GM23338 (cell line): Measurements from ENCODE around the gene LCOR. TPM values are rescaled to one million over a fixed set of nuclear protein-coding genes. Genes with fewer than 3 reads are reported as not detected.

Source experiments
- ATAC-seq: fragments of 200-7000 bp; cut with Tn5 transposase; 3 replicates; pipeline ENCODE4 v1.9.1; 2020
- DNase-seq: peaks from one replicate; pipeline ENCODE4 v3.0.0-alpha.2; 2015; ENCODE audit warnings: low spot score
- H2AFZ ChIP-seq: fragments of 200-600 bp; sonication (generic); 2 replicates; pipeline ENCODE4 v1.8.0; 2016; ENCODE audit warnings: antibody characterized with exemption, mild to moderate bottlenecking, moderate library complexity
- H3F3A ChIP-seq: fragments of 200-600 bp; sonication (generic); replicated peaks from 2 replicates; pipeline ENCODE4 v1.8.0; 2017; ENCODE audit warnings: antibody characterized with exemption, mixed run types, low read depth
- H3K27ac ChIP-seq: fragments of 200-600 bp; sonication (generic); 2 replicates; pipeline ENCODE4 v1.6.1; 2016; ENCODE audit warnings: low read depth
- H3K27me3 ChIP-seq: fragments of 200-600 bp; sonication (generic); 2 replicates; pipeline ENCODE4 v1.8.0; 2016; ENCODE audit warnings: mild to moderate bottlenecking, mixed run types, moderate library complexity; ENCODE audit not compliant: insufficient read depth
- H3K36me3 ChIP-seq: fragments of 200-600 bp; sonication (generic); 2 replicates; pipeline ENCODE4 v1.8.0; 2016; ENCODE audit warnings: mild to moderate bottlenecking; ENCODE audit not compliant: insufficient read depth
- H3K4me1 ChIP-seq: fragments of 200-600 bp; sonication (generic); 2 replicates; pipeline ENCODE4 v1.8.0; 2016; ENCODE audit warnings: mild to moderate bottlenecking, moderate library complexity; ENCODE audit not compliant: insufficient read depth
- H3K4me2 ChIP-seq: fragments of 200-600 bp; sonication (generic); 2 replicates; pipeline ENCODE4 v1.7.1; 2017; ENCODE audit warnings: mixed run types
- H3K4me3 ChIP-seq: fragments of 200-600 bp; sonication (generic); 2 replicates; pipeline ENCODE4 v1.6.1; 2016; ENCODE audit warnings: mixed run types
- H3K79me2 ChIP-seq: fragments of 200-600 bp; sonication (generic); replicated peaks from 2 replicates; pipeline ENCODE4 v1.8.0; 2017; ENCODE audit warnings: mild to moderate bottlenecking; ENCODE audit not compliant: insufficient read depth
- H3K9me2 ChIP-seq: fragments of 200-600 bp; sonication (generic); 2 replicates; pipeline ENCODE4 v1.8.0; 2017; ENCODE audit not compliant: insufficient read depth
- H4K20me1 ChIP-seq: fragments of 200-600 bp; sonication (generic); replicated peaks from 2 replicates; pipeline ENCODE4 v1.8.0; 2017; ENCODE audit warnings: mild to moderate bottlenecking; ENCODE audit not compliant: insufficient read depth
- H3K27ac Mint-ChIP-seq: 2 replicates; pipeline ENCODE4 v1.8.0; 2020; ENCODE audit warnings: inconsistent platforms, mild to moderate bottlenecking, moderate library complexity, mixed read lengths
- H3K27me3 Mint-ChIP-seq: 3 replicates; pipeline ENCODE4 v1.8.0; 2022; ENCODE audit warnings: low read depth, mild to moderate bottlenecking, moderate library complexity, mixed read lengths, inconsistent platforms; ENCODE audit not compliant: insufficient read depth, poor library complexity
- H3K36me3 Mint-ChIP-seq: 3 replicates; pipeline ENCODE4 v1.8.0; 2021; ENCODE audit warnings: low read depth, mild to moderate bottlenecking, inconsistent platforms, moderate library complexity, mixed read lengths
- H3K4me1 Mint-ChIP-seq: 3 replicates; pipeline ENCODE4 v1.8.0; 2020; ENCODE audit warnings: mild to moderate bottlenecking, inconsistent platforms, mixed read lengths
- H3K4me3 Mint-ChIP-seq: 3 replicates; pipeline ENCODE4 v1.8.0; 2021; ENCODE audit warnings: moderate library complexity, mild to moderate bottlenecking, inconsistent platforms, mixed read lengths
- H3K9me3 Mint-ChIP-seq: 3 replicates; pipeline ENCODE4 v1.8.0; 2020; ENCODE audit warnings: moderate library complexity, mild to moderate bottlenecking, inconsistent platforms, mixed read lengths
- EZH2 ChIP-seq: fragments of 200-600 bp; sonication (generic); IDR thresholded peaks from one replicate; pipeline ENCODE4 v1.8.0; 2017; ENCODE audit warnings: antibody characterized with exemption, mild to moderate bottlenecking, low read depth; ENCODE audit not compliant: unreplicated experiment
- EZH2phosphoT487 ChIP-seq: fragments of 200-600 bp; sonication (generic); IDR thresholded peaks from one replicate; pipeline ENCODE4 v1.8.1; 2018; ENCODE audit warnings: antibody characterized with exemption; ENCODE audit not compliant: unreplicated experiment
- STAT1 ChIP-seq: IDR thresholded peaks from one replicate; pipeline ENCODE4 v1.6.1; 2016; ENCODE audit warnings: antibody characterized with exemption; ENCODE audit not compliant: unreplicated experiment
- ZNF114 ChIP-seq: fragments of 250-450 bp; sonication (Bioruptor Pico); IDR thresholded peaks from 2 replicates; pipeline ENCODE4 v1.5.0; 2020; ENCODE audit warnings: mild to moderate bottlenecking, moderate library complexity
- polyA plus RNA-seq: library from polyadenylated mRNA; unstranded; fragments of >200 nt; fragmentation: Nextera tagmentation; extraction: Ambion mirVana; gene quantifications from 2 replicates; pipeline ENCODE4 v1.2.1, GENCODE V29; 2016
- total RNA-seq: library from RNA; depleted of rRNA; stranded (reverse); fragments of >200 nt; shearing (Covaris generic); gene quantifications from 2 replicates; pipeline ENCODE4 v1.2.3, GENCODE V29; 2014
- TF ChIP-seq, protein P1 (sequence below): IDR thresholded peaks from one replicate; pipeline ENCODE4 v1.6.1; 2018; ENCODE audit warnings: antibody characterized with exemption; ENCODE audit not compliant: unreplicated experiment
- TF ChIP-seq, protein P2 (sequence below): IDR thresholded peaks from 2 replicates; pipeline ENCODE4 v1.6.1; 2016; ENCODE audit warnings: antibody characterized with exemption

LCOR gene
- total and polyA plus RNA-seq, 2 experiments from 2014 or later, result 6.9 to 14.9 TPM

GRCh38 chr10:96794836-96795733 is 37.0 kb upstream of the LCOR start (continued):
- TF ChIP-seq, protein P1, sequence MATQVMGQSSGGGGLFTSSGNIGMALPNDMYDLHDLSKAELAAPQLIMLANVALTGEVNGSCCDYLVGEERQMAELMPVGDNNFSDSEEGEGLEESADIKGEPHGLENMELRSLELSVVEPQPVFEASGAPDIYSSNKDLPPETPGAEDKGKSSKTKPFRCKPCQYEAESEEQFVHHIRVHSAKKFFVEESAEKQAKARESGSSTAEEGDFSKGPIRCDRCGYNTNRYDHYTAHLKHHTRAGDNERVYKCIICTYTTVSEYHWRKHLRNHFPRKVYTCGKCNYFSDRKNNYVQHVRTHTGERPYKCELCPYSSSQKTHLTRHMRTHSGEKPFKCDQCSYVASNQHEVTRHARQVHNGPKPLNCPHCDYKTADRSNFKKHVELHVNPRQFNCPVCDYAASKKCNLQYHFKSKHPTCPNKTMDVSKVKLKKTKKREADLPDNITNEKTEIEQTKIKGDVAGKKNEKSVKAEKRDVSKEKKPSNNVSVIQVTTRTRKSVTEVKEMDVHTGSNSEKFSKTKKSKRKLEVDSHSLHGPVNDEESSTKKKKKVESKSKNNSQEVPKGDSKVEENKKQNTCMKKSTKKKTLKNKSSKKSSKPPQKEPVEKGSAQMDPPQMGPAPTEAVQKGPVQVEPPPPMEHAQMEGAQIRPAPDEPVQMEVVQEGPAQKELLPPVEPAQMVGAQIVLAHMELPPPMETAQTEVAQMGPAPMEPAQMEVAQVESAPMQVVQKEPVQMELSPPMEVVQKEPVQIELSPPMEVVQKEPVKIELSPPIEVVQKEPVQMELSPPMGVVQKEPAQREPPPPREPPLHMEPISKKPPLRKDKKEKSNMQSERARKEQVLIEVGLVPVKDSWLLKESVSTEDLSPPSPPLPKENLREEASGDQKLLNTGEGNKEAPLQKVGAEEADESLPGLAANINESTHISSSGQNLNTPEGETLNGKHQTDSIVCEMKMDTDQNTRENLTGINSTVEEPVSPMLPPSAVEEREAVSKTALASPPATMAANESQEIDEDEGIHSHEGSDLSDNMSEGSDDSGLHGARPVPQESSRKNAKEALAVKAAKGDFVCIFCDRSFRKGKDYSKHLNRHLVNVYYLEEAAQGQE, result no peak
- TF ChIP-seq EZH2 (no peak), ZNF114 (CRISPR knock-in tag) (no peak)
- TF ChIP-seq, protein P2, sequence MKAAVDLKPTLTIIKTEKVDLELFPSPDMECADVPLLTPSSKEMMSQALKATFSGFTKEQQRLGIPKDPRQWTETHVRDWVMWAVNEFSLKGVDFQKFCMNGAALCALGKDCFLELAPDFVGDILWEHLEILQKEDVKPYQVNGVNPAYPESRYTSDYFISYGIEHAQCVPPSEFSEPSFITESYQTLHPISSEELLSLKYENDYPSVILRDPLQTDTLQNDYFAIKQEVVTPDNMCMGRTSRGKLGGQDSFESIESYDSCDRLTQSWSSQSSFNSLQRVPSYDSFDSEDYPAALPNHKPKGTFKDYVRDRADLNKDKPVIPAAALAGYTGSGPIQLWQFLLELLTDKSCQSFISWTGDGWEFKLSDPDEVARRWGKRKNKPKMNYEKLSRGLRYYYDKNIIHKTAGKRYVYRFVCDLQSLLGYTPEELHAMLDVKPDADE, result no peak

GRCh38 chr10:96797485-96797884 is 34.6 kb upstream of the LCOR start:
- Mint-ChIP-seq H3K36me3 (no peaks in the 10 kb centered on the region), H3K27me3 (peaks cover 2% of the 10 kb centered on the region), H3K4me3 (no peak overlapping the region), H3K27ac (no peak overlapping the region), H3K9me3 (no peaks in the 10 kb centered on the region; the same call in 1 of the 3 replicates), H3K4me1 (no peaks in the 10 kb centered on the region)
- H3K36me3 ChIP-seq, result no peaks in the 10 kb centered on the region
- TF ChIP-seq EZH2phosphoT487 (no peak), EZH2 (no peak), ZNF114 (CRISPR knock-in tag) (no peak), STAT1 (no peak)
- TF ChIP-seq, protein P2, result no peak
- TF ChIP-seq, protein P1, result no peak
- no peaks in the 10 kb centered on the region for H3F3A ChIP-seq
- no peak overlapping the region for H3K27ac ChIP-seq
- H3K4me2 ChIP-seq, result no peak overlapping the region
- no peak overlapping the region for H2AFZ ChIP-seq
- no peaks in the 10 kb centered on the region for H3K9me2 ChIP-seq
- H3K27me3 ChIP-seq, result no peaks in the 10 kb centered on the region
- H4K20me1 ChIP-seq, result no peaks in the 10 kb centered on the region
- H3K79me2 ChIP-seq, result no peaks in the 10 kb centered on the region
- DNase-seq (no peak), ATAC-seq (no peak)
- no peak overlapping the region for H3K4me3 ChIP-seq
- no peaks in the 10 kb centered on the region for H3K4me1 ChIP-seq
